NOMO-1 (cell line): ENCODE data around the gene ITGA8.
"Not testable (repeated sequence)": the region's sequence is repeated elsewhere in the genome, so short reads cannot be mapped to it uniquely, and the experiment has no call there.

ENCODE experiments used
- DNase-seq, 2 experiments: peaks; one replicate each; lab custom pipeline; 2025; ENCODE audit not compliant: unreplicated experiment in 2 of 2; lab: John Stamatoyannopoulos, UW

ITGA8 gene

GRCh38 chr10:15695852-15696251 is 23.9 kb downstream of the ITGA8 start:
- no peak for DNase-seq

- DNase-seq: no peak
These were observed 29.7 kb downstream of the ITGA8 start for GRCh38 chr10:15690031-15690430.

GRCh38 chr10:15684768-15685167 is 35.0 kb downstream of the ITGA8 start:
- peak in 1 of 2 experiments; percentile 6 for DNase-seq

- no peak for DNase-seq
These were observed 38.6 kb downstream of the ITGA8 start for GRCh38 chr10:15681076-15681475.

- no peak for DNase-seq
These were observed 40.9 kb downstream of the ITGA8 start for GRCh38 chr10:15678851-15679250.

GRCh38 chr10:15672469-15672868 is 47.3 kb downstream of the ITGA8 start:
- no peak for DNase-seq

GRCh38 chr10:15670880-15671279 is 48.8 kb downstream of the ITGA8 start:
- DNase-seq: no peak

GRCh38 chr10:15661574-15661973 is 58.1 kb downstream of the ITGA8 start:
- no peak for DNase-seq

- DNase-seq: no peak
These were observed 58.7 kb downstream of the ITGA8 start for GRCh38 chr10:15660990-15661389.

GRCh38 chr10:15658069-15658702 is 61.5 kb downstream of the ITGA8 start:
- DNase-seq: no peak

- DNase-seq: no peak
These were observed 67.0 kb downstream of the ITGA8 start for GRCh38 chr10:15652757-15653156.

- no peak for DNase-seq
These were observed 67.6 kb downstream of the ITGA8 start for GRCh38 chr10:15652117-15652516.

- no peak for DNase-seq
These were observed 68.5 kb downstream of the ITGA8 start for GRCh38 chr10:15651175-15651574.

- no peak for DNase-seq
These were observed 77.6 kb downstream of the ITGA8 start for GRCh38 chr10:15642095-15642494.

- no peak for DNase-seq
These were observed 79.1 kb downstream of the ITGA8 start for GRCh38 chr10:15640536-15641085.

GRCh38 chr10:15636446-15636845 is 83.3 kb downstream of the ITGA8 start:
- DNase-seq: no peak

- no peak for DNase-seq
These were observed 87.1 kb downstream of the ITGA8 start for GRCh38 chr10:15632456-15633091.

- DNase-seq: not testable (repeated sequence)
These were observed 88.5 kb downstream of the ITGA8 start for GRCh38 chr10:15631205-15631604.

GRCh38 chr10:15630353-15630752 is 89.4 kb downstream of the ITGA8 start:
- DNase-seq: no peak

- DNase-seq: no peak
These were observed 92.0 kb downstream of the ITGA8 start for GRCh38 chr10:15627617-15628196.

GRCh38 chr10:15626937-15627336 is 92.8 kb downstream of the ITGA8 start:
- DNase-seq: no peak

GRCh38 chr10:15625261-15625660 is 94.5 kb downstream of the ITGA8 start:
- DNase-seq: no peak
